ENCODE data around the gene FSCN2. TPM values are rescaled to one million over a fixed set of nuclear protein-coding genes. Genes with fewer than 3 reads are reported as not detected.
A peak's percentile ranks its signal among the peaks of the same experiment; 100 is the strongest.
"Not testable (repeated sequence)": the region's sequence is repeated elsewhere in the genome, so short reads cannot be mapped to it uniquely, and the experiment has no call there.

The FSCN2 gene
- total RNA-seq, 2 donors from 2014 or later = 0.65 to 0.72 TPM

DNA sequence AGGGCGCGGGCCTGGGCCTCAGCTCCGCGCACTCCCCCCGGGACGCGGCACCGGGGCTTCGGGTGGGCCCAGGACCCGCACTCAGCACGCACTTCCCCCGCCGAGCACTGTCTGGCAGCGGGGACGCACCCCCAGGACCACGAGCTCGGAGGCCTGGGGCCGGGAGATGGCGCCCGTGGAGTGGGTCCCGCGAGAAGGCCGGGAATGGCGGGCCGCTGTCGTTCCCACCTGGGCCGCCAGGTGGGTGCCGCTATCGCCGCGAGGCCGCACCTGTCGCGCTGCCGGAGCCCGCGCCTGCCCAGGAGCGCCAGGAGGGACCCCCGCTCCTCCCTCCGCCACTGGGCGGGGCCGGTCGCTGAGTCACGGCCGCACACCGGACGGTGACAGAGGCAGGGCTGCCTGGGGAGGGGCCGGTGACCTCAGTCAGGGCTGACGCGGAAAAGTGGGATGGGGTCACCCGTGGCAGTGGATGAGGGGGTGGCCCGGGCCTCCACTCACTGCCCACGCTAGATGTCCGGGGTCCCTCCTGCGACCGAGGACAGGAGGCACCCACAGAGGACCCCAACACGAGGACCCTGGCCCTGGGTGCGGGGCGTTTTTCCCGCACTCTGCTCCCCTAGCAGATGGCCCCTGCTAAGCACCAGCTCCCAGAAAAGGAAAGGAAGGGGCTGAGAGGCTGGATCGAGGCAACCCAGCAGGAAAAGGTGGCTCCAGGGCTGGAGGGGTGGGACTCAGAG, 8.7 kb upstream of the FSCN2 start:
- Mint-ChIP-seq H3K27me3 (no peaks in the 10 kb centered on the region), H3K36me3 (ENCODE audit: low read depth) (no peaks in the 10 kb centered on the region), H3K27ac (no peak overlapping the region), H3K4me3 (peak overlapping the region; percentile 69), H3K4me1 (peaks cover 14% of the 10 kb centered on the region)
- ATAC-seq = peak; percentile 73
- DNase-seq = peak; percentile 68 to 73 (median 71)
- no peaks in the 10 kb centered on the region for H3K9me3 ChIP-seq (ENCODE audit: control insufficient read depth, low read length, poor library complexity, severe bottlenecking)

DNA sequence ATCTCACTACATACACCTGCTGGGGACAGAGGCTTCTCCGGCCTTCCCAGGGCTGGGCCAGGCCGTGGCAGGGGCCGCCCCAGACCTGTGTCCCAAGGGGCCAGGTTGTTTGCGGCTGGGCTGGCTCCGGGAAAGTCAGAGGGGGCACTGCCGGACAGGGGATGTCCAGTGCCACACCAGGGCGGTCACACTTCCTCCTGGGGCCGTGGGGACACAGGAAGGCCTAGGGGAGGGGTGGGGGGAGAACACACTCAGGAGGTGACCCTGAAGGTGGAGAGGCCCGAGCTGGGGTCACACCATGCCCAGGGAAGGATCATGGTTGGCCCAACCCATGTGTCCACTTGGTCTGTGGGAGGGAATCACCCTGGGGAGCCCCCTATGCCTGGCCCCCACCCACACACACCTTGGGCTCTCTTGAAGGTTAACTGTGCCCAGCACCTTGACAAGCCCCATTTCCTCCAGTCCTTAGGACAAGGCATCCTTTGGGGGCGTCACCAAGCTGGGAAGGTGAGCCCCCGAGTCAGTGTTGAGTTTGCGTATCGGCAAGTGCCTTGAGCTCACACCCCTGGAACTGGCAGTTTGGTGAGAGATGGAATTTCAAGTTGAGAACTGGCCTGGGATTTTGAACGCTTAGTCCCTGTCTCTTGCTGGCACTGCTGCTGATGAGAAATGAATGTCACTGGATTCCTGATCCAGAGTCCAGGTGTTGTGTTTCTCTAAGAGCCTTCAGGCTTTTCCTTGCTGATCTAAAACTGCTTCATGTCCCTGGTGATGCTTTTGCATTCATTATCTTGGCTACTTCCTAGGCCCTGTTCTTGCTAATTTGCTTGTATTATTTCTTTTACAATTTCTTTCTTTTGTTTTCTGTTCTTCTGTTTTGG, 7.9 kb upstream of the FSCN2 start:
- Mint-ChIP-seq H3K36me3 (ENCODE audit: low read depth) (no peaks in the 10 kb centered on the region), H3K27ac (peak overlapping the region; percentile 37), H3K4me1 (peaks cover 12% of the 10 kb centered on the region), H3K27me3 (no peaks in the 10 kb centered on the region), H3K4me3 (peak overlapping the region; percentile 58)
- no peaks in the 10 kb centered on the region for H3K9me3 ChIP-seq (ENCODE audit: control insufficient read depth, low read length, poor library complexity, severe bottlenecking)
- ATAC-seq = no peak
- DNase-seq = no peak

GRCh38 chr17:81522491-81523401, 5.4 kb upstream of the FSCN2 start:
- H3K4me3 Mint-ChIP-seq = no peak overlapping the region
- ATAC-seq = no peak
- peaks cover 6% of the 10 kb centered on the region for H3K4me1 Mint-ChIP-seq

DNA sequence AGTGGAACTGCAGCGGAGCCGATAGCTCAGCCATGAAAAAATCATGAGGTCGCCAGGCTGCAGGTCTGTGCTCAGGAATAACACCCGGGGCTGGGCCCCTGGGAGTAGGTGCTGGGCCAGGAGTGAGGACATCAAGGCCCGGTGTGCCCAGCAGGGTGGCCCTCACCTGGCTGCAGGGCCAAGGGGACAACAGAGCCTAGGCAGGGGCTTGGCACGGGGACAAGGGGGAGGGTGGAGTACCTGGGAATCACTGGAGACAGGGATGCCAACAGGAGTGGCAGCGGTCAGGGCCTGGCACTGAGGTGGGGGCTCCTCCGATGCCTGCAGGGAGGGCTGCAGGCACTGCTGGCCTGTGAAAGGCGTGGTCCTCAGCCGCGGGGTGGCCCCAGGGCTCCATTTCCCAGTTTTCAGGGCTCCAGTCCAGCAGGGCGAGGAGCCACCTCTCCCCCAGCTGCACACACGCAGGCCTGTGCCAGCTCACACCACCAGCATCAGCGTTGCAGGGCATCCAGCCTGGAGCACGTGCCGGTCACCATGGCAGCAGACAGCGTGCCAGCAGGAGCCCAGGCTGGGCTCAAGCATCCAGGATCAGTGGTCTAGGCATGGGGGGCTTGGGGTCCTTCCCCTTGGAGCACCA, 4.7 kb upstream of the FSCN2 start:
- peaks cover 2% of the 10 kb centered on the region for H3K4me1 Mint-ChIP-seq
- no peak overlapping the region for H3K4me3 Mint-ChIP-seq
- ATAC-seq (no peak), DNase-seq (no peak)
- H3K27ac Mint-ChIP-seq = no peak overlapping the region
- no peaks in the 10 kb centered on the region for H3K36me3 Mint-ChIP-seq (ENCODE audit: low read depth)
- H3K27me3 Mint-ChIP-seq = peaks cover 6% of the 10 kb centered on the region
- no peaks in the 10 kb centered on the region for H3K9me3 ChIP-seq (ENCODE audit: control insufficient read depth, low read length, poor library complexity, severe bottlenecking)

More at GRCh38 chr17:81522491-81523401, 5.4 kb upstream of the FSCN2 start:
- H3K27ac Mint-ChIP-seq = no peak overlapping the region
- peak in 1 of 3 donors; percentile 1 for DNase-seq
- H3K36me3 Mint-ChIP-seq (ENCODE audit: low read depth) = no peaks in the 10 kb centered on the region
- H3K27me3 Mint-ChIP-seq = peaks cover 6% of the 10 kb centered on the region
- no peaks in the 10 kb centered on the region for H3K9me3 ChIP-seq (ENCODE audit: control insufficient read depth, low read length, poor library complexity, severe bottlenecking)

DNA sequence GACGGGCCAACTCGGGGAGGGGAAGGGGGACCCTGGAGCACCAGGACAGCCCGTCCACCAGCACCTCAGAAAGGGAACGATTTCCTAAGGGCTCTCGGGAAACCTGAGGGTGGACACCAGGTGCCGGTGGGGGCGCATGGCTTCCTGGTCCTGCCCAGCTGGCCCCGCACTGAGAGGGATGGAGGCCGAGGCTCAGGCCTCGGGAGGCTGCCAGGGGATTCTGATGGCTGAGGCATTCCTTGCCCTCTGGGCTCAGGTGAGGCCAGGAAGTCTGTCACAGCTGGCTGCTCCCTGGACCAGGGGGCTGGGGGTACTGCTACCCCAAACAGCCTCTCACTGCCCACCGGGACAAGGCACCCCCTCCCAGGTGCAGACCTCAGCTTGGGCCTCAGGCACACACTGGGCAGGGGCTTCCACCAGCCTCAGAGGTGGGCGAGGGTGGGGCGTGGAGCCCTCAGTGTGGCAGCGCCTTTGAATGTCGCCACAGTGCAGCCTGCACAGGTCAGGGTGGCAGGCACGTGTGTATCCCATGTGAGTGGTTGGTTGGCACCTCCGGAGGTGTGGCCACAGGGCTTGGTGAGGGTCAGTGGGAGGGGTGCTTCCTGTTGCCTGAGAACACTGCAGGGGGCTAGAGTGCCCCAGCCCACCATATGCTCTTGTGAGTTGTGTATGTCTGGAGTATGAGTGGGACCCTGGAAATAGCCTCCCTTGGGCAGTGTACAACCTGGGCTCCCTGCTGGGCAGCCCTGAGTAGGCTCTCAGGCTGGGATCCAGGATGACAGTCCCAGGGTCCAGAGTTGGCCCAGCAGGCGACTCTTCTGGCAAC, 3.9 kb upstream of the FSCN2 start:
- ATAC-seq (no peak), DNase-seq (no peak)
- Mint-ChIP-seq H3K36me3 (ENCODE audit: low read depth) (no peaks in the 10 kb centered on the region), H3K4me1 (peaks cover 2% of the 10 kb centered on the region), H3K4me3 (no peak overlapping the region), H3K27me3 (peaks cover 6% of the 10 kb centered on the region), H3K27ac (no peak overlapping the region)
- no peaks in the 10 kb centered on the region for H3K9me3 ChIP-seq (ENCODE audit: control insufficient read depth, low read length, poor library complexity, severe bottlenecking)

GRCh38 chr17:81524865-81525159, 3.4 kb upstream of the FSCN2 start:
- no peak for DNase-seq
- no peaks in the 10 kb centered on the region for H3K9me3 ChIP-seq (ENCODE audit: control insufficient read depth, low read length, poor library complexity, severe bottlenecking)
- no peak overlapping the region for H3K27ac Mint-ChIP-seq
- H3K27me3 Mint-ChIP-seq = peaks cover 6% of the 10 kb centered on the region
- H3K4me1 Mint-ChIP-seq = peaks cover 2% of the 10 kb centered on the region
- no peaks in the 10 kb centered on the region for H3K36me3 Mint-ChIP-seq (ENCODE audit: low read depth)
- no peak for ATAC-seq
- H3K4me3 Mint-ChIP-seq = no peak overlapping the region

DNA sequence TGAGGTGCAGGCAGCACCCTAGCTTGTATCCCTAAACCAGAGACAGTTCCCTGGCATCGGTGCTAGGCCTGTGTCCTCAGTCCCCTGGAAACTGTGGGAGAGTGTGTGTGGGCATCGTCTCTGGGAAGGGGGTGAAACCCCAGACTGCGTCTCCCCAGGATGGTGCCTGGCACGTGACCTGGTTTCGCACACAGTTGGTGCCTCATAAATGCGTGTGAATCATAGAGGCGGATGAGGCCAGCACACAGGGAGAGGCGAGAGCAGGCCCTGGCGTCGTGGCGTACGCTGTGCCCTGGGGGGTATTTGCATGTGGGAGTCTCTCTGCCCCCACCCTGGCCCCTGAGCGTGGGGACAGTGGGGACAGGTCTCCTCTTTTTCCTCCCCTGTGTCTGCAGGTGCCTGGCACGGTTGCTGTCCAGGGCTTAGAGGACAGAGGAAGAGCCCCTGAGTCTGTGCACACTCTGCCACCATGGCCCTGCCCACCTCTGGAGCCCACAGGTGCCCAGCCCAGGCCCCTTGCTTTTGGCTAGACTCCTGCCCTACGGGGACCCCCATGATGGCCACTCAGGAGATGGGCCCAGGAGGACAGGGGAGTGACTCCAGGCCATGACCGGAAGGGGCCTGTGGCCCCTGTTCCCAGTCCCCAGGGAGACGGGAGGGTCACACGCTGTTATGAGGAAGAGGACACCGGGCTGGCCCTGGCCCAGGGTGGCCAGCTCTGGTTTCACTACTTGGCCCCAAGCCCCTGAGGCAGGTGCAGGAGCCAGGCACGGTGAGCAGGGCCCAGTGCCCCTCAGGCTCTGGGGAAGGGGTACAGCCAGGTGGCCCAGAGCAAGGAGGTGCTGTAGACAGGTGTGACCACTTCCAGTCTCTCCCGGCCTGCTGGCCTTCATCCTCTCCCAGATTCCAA, 1.3 kb upstream of the FSCN2 start:
- Mint-ChIP-seq H3K4me1 (no peaks in the 10 kb centered on the region), H3K27ac (no peak overlapping the region), H3K4me3 (no peak overlapping the region), H3K36me3 (ENCODE audit: low read depth) (no peaks in the 10 kb centered on the region), H3K27me3 (peaks cover 6% of the 10 kb centered on the region)
- DNase-seq (no peak), ATAC-seq (no peak)
- no peaks in the 10 kb centered on the region for H3K9me3 ChIP-seq (ENCODE audit: control insufficient read depth, low read length, poor library complexity, severe bottlenecking)

- Mint-ChIP-seq H3K36me3 (ENCODE audit: low read depth) (no peaks in the 10 kb centered on the region), H3K4me1 (no peaks in the 10 kb centered on the region), H3K27ac (no peak overlapping the region), H3K4me3 (no peak overlapping the region), H3K27me3 (peaks cover 6% of the 10 kb centered on the region)
- no peaks in the 10 kb centered on the region for H3K9me3 ChIP-seq (ENCODE audit: control insufficient read depth, low read length, poor library complexity, severe bottlenecking)
- ATAC-seq (no peak), DNase-seq (no peak)
Observed at GRCh38 chr17:81528384-81528650, 140 bp downstream of the FSCN2 start.

GRCh38 chr17:81528651-81529436, 667 bp downstream of the FSCN2 start:
- H3K9me3 ChIP-seq (ENCODE audit: control insufficient read depth, low read length, poor library complexity, severe bottlenecking) = no peaks in the 10 kb centered on the region
- no peaks in the 10 kb centered on the region for H3K36me3 Mint-ChIP-seq (ENCODE audit: low read depth)
- no peaks in the 10 kb centered on the region for H3K4me1 Mint-ChIP-seq
- H3K27ac Mint-ChIP-seq = no peak overlapping the region
- H3K4me3 Mint-ChIP-seq = no peak overlapping the region
- H3K27me3 Mint-ChIP-seq = peaks cover 6% of the 10 kb centered on the region
- no peak for DNase-seq
- no peak for ATAC-seq

- no peak for DNase-seq
- Mint-ChIP-seq H3K27me3 (peaks cover 6% of the 10 kb centered on the region), H3K36me3 (ENCODE audit: low read depth) (no peaks in the 10 kb centered on the region), H3K27ac (no peak overlapping the region), H3K4me1 (no peaks in the 10 kb centered on the region), H3K4me3 (no peak overlapping the region)
- H3K9me3 ChIP-seq (ENCODE audit: control insufficient read depth, low read length, poor library complexity, severe bottlenecking) = no peaks in the 10 kb centered on the region
- no peak for ATAC-seq
Observed at GRCh38 chr17:81529437-81529803, 1.2 kb downstream of the FSCN2 start.

GRCh38 chr17:81531013-81531412, 2.8 kb downstream of the FSCN2 start:
- not testable (repeated sequence) for H3K27ac Mint-ChIP-seq; H3K36me3 Mint-ChIP-seq (ENCODE audit: low read depth); H3K27me3 Mint-ChIP-seq; ATAC-seq; H3K4me1 Mint-ChIP-seq; DNase-seq; H3K9me3 ChIP-seq (ENCODE audit: control insufficient read depth, low read length, poor library complexity, severe bottlenecking); H3K4me3 Mint-ChIP-seq

Data from T-helper 17 cell (primary cell).